Measurements from ENCODE around the gene PPBP.
"Not testable (repeated sequence)": the region's sequence is repeated elsewhere in the genome, so short reads cannot be mapped to it uniquely, and the experiment has no call there.

Gene PPBP

DNA sequence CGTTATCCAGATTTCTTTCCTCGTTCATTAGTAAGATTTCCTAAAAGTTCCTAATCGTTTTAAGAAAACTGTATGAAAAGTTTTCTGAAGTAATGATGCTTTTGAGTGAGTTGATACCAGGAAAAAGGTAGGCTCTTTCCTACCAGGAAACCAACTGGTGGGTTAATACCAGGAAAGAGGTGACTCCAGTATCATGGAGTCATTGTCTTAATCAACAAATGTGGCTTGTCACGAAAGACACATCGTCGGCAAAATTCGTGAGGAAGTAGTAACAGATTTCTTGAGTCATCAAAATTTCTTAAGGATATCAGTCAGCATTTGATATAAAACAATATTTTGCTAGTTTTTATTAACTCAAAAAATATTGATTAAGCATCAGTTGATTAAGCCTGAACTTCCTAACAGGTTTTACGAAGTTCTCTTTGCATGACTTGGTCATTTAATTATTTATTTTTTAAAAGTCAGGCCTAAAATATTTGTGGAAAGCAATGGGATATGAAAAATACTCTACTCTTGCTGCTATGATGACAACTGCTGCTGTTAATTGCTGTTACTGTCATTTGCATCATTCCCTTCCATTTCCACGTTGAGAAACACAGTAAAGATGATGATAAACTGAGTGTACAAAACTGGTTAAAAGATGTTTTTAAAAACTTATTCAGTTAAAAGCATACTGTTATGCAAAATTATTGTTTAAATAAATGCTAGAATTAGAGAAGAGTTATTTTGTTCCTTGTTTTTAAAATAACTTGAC is 3.2 kb upstream of the PPBP start:
- TF ChIP-seq CTCF (IDR thresholded peaks at IDR 0.05; ENCODE audit: control extremely low read depth, extremely low read depth, low read depth, missing control alignments) = no peak
- no peak for DNase-seq (ENCODE audit: extremely low spot score)
- ChIA-PET POLR2A (no interaction called here), CTCF (interaction anchor here (0.8 to 1.4 kb wide), 4 partner anchors 11 to 111 kb away, joined by 3 to 4 read pairs (median 3); no protein-coding TSS in a partner anchor)

GRCh38 chr4:73989928-73990327 is 1.9 kb upstream of the PPBP start:
- CTCF ChIA-PET = interaction anchor here (1.1 to 1.4 kb wide), 3 partner anchors 10 to 28 kb away, joined by 3 to 4 read pairs (median 3); no protein-coding TSS in a partner anchor
- no peak for DNase-seq (ENCODE audit: extremely low spot score)
- TF ChIP-seq CTCF (IDR thresholded peaks at IDR 0.05; ENCODE audit: control extremely low read depth, extremely low read depth, low read depth, missing control alignments) = no peak
- POLR2A ChIA-PET = no interaction called here

GRCh38 chr4:73989031-73989430 is 1.0 kb upstream of the PPBP start:
- no peak for TF ChIP-seq CTCF (IDR thresholded peaks at IDR 0.05; ENCODE audit: control extremely low read depth, extremely low read depth, low read depth, missing control alignments)
- POLR2A ChIA-PET = no interaction called here
- CTCF ChIA-PET = no interaction called here
- no peak for DNase-seq (ENCODE audit: extremely low spot score)

DNA sequence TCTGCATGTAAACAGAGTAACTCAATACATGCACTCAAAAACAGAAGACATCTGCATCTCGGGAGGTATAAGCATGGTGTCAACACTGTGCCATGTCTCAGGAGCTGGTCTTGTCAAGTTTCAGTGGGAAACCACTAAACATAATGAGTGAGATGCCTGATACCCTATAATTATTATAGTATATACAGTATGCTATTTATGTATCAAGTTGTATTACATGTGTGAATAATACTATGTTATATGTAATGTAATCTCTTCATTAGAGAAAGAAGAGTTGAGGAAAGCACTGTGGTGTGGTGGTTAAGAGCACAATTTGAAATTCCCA is 2.5 kb downstream of the PPBP start:
- no peak for TF ChIP-seq CTCF (IDR thresholded peaks at IDR 0.05; ENCODE audit: control extremely low read depth, extremely low read depth, low read depth, missing control alignments)
- DNase-seq (ENCODE audit: extremely low spot score) = no peak
- CTCF ChIA-PET = no interaction called here
- POLR2A ChIA-PET = no interaction called here

DNA sequence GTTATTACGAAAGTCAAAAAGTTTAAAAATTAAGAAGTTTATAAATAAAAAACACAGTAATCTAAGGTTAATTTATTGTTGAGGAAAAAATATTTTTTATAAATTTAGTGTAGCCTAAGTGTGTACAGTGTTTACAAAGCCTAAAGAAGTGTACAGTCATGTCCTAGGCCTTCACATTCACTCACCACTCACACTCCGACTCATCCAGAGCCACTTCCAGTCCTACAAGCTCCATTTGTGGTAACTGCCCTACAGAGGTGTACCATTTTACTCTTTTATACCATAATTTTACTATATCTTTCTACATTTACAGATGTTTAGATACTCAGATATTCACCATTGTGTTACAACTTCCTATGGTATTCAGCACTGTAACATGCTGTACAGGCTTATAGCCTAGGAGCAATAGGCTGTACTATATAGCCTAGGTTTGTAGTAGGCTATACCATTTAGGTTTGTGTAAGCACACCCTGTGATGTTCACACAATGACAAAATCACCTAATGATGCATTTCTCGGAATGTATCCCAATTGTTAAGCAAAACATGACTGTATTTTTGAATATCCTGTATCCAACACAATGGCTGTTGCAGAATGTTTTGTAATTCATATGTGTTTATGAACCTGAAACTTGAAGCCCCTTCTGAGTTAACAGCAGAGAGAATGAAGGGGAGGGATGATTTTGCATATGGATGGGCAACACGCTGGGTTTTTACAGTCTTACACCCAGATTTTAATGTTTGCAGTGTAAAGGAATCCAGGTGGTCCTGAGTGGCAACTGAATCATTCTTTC is 3.1 kb downstream of the PPBP start:
- POLR2A ChIA-PET = no interaction called here
- CTCF ChIA-PET = no interaction called here
- no peak for DNase-seq (ENCODE audit: extremely low spot score)

DNA sequence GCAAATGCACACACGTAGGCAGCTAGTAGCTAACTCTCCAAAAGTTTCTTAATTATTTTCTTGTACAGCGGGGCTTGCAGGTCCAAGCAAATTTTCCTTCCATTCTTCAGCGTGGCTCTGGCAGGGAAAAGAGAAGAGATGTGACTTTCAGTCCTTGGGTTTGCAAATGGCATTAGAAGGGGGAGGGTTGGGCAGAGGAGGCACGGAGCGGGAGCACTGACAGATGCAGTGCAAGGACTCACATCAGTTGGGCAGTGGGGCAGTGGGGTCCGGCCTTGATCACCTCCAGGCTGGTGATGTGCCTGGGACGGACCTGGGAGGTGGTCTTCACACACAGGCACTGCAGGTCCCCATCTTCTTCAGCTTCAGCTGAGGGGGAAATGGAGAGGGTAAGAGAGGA is 6.8 kb downstream of the PPBP start:
- POLR2A ChIA-PET; DNase-seq (ENCODE audit: extremely low spot score); CTCF ChIA-PET: not testable (repeated sequence)

More for the DNA sequence above, 3.1 kb downstream of the PPBP start:
- no peak for TF ChIP-seq CTCF (IDR thresholded peaks at IDR 0.05; ENCODE audit: control extremely low read depth, extremely low read depth, low read depth, missing control alignments)

- POLR2A ChIA-PET = no interaction called here
- no peak for DNase-seq (ENCODE audit: extremely low spot score)
- CTCF ChIA-PET = interaction anchor here (1.6 to 1.8 kb wide), 2 partner anchors 11 to 59 kb away, joined by 3 to 4 read pairs; partner anchors contain the start of gene CXCL3
- no peak for TF ChIP-seq CTCF (IDR thresholded peaks at IDR 0.05; ENCODE audit: control extremely low read depth, extremely low read depth, low read depth, missing control alignments)
These were observed 8.5 kb downstream of the PPBP start for GRCh38 chr4:73979407-73979957.

All from GM10248 (cell line).